Activated CD4-positive, alpha-beta T cell treated with anti-CD3 and anti-CD28 coated beads, Interleukin-2, amount 50 U/mL, for 24 hours (primary cell): ENCODE results near the gene PRSS16.
"Not testable (repeated sequence)": the region's sequence is repeated elsewhere in the genome, so short reads cannot be mapped to it uniquely, and the experiment has no call there.

ENCODE experiments used
- DNase-seq, 2 donors: peaks; one replicate each; pipeline ENCODE4 v3.0.0-alpha.2; 2020; ENCODE audit warnings: low read depth in 1 of 2, low spot score in 1 of 2

PRSS16 gene

GRCh38 chr6:27247133-27247836 lies at the start of gene PRSS16:
TSS of gene PRSS16 (plus strand) at chr6:27247701. CDS start at chr6:27247738, 37 bp downstream.
- DNase-seq = no peak

GRCh38 chr6:27205375-27206278 lies 41.9 kb upstream of the PRSS16 start:
- peak in 1 of 2 donors; percentile 21 for DNase-seq

GRCh38 chr6:27206806-27207205 lies 40.7 kb upstream of the PRSS16 start:
- no peak for DNase-seq

- DNase-seq = no peak
Observed at GRCh38 chr6:27208042-27208441, 39.5 kb upstream of the PRSS16 start.

- no peak for DNase-seq
Observed at GRCh38 chr6:27209196-27209595, 38.3 kb upstream of the PRSS16 start.

- DNase-seq = no peak
Observed at GRCh38 chr6:27209659-27210269, 37.7 kb upstream of the PRSS16 start.

- not testable (repeated sequence) for DNase-seq
Observed at GRCh38 chr6:27213091-27213517, 34.4 kb upstream of the PRSS16 start.

- DNase-seq = no peak
Observed at GRCh38 chr6:27213544-27214125, 33.9 kb upstream of the PRSS16 start.

- DNase-seq = no peak
Observed at GRCh38 chr6:27214126-27214601, 33.3 kb upstream of the PRSS16 start.

GRCh38 chr6:27216874-27217273 lies 30.6 kb upstream of the PRSS16 start:
- DNase-seq = no peak

GRCh38 chr6:27222971-27223370 lies 24.5 kb upstream of the PRSS16 start:
- DNase-seq = not testable (repeated sequence)

- DNase-seq = no peak
Observed at GRCh38 chr6:27224729-27225128, 22.8 kb upstream of the PRSS16 start.

- DNase-seq = no peak
Observed at GRCh38 chr6:27228963-27229477, 18.5 kb upstream of the PRSS16 start.

- no peak for DNase-seq
Observed at GRCh38 chr6:27230758-27231111, 16.8 kb upstream of the PRSS16 start.

- no peak for DNase-seq
Observed at GRCh38 chr6:27234576-27234975, 12.9 kb upstream of the PRSS16 start.

GRCh38 chr6:27237089-27237803 lies 10.3 kb upstream of the PRSS16 start:
- peak in 1 of 2 donors; percentile 52 for DNase-seq

GRCh38 chr6:27238010-27238983 lies 9.2 kb upstream of the PRSS16 start:
- no peak for DNase-seq

GRCh38 chr6:27239258-27239657 lies 8.2 kb upstream of the PRSS16 start:
- no peak for DNase-seq

GRCh38 chr6:27241443-27241842 lies 6.1 kb upstream of the PRSS16 start:
- no peak for DNase-seq
